Measurements from ENCODE around the gene LALBA.
"Not testable (repeated sequence)": the region's sequence is repeated elsewhere in the genome, so short reads cannot be mapped to it uniquely, and the experiment has no call there.

LALBA gene

GRCh38 chr12:48572326-48572725 is 2.5 kb upstream of the LALBA start:
- TF ChIP-seq CTCF (IDR thresholded peaks at IDR 0.05; ENCODE audit: low read depth, low read length, missing control alignments), result no peak
- H3K27ac ChIP-seq, result no peak overlapping the region
- in situ Hi-C loops (cut with HindIII; ENCODE audit: low pct_ligation_motif_present, low sequenced_read_pairs), result no loop called here
- H3K36me3 ChIP-seq (replicated peaks), result no peaks in the 10 kb centered on the region
- no peak for DNase-seq
- H3K27me3 ChIP-seq (replicated peaks), result no peaks in the 10 kb centered on the region
- H3K4me3 ChIP-seq (ENCODE audit: low read depth, low read length), result no peak overlapping the region

GRCh38 chr12:48567731-48568130 is 2.1 kb downstream of the LALBA start:
- Histone ChIP-seq H3K27ac (no peak overlapping the region), H3K36me3 (replicated peaks) (no peaks in the 10 kb centered on the region), H3K4me3 (ENCODE audit: low read depth, low read length) (no peak overlapping the region), H3K27me3 (replicated peaks) (no peaks in the 10 kb centered on the region)
- no peak for DNase-seq
- in situ Hi-C loops (cut with HindIII; ENCODE audit: low pct_ligation_motif_present, low sequenced_read_pairs), result no loop called here
- no peak for TF ChIP-seq CTCF (IDR thresholded peaks at IDR 0.05; ENCODE audit: low read depth, low read length, missing control alignments)

GRCh38 chr12:48557919-48558318 is 11.9 kb downstream of the LALBA start:
- H3K36me3 ChIP-seq (replicated peaks), result no peaks in the 10 kb centered on the region
- no peak for DNase-seq
- peaks cover 1% of the 10 kb centered on the region for H3K27me3 ChIP-seq (replicated peaks)
- in situ Hi-C loops (cut with HindIII; ENCODE audit: low pct_ligation_motif_present, low sequenced_read_pairs), result no loop called here
- no peak for TF ChIP-seq CTCF (IDR thresholded peaks at IDR 0.05; ENCODE audit: low read depth, low read length, missing control alignments)
- no peak overlapping the region for H3K27ac ChIP-seq
- H3K4me3 ChIP-seq (ENCODE audit: low read depth, low read length), result no peak overlapping the region

- DNase-seq, result no peak
- TF ChIP-seq CTCF (IDR thresholded peaks at IDR 0.05; ENCODE audit: low read depth, low read length, missing control alignments), result no peak
- Histone ChIP-seq H3K36me3 (replicated peaks) (no peaks in the 10 kb centered on the region), H3K27me3 (replicated peaks) (no peaks in the 10 kb centered on the region), H3K4me3 (ENCODE audit: low read depth, low read length) (no peak overlapping the region), H3K27ac (no peak overlapping the region)
- in situ Hi-C loops (cut with HindIII; ENCODE audit: low pct_ligation_motif_present, low sequenced_read_pairs), result no loop called here
Measured at GRCh38 chr12:48556631-48557030, 13.2 kb downstream of the LALBA start.

GRCh38 chr12:48553666-48554343 is 16.0 kb downstream of the LALBA start:
- H3K36me3 ChIP-seq (replicated peaks); H3K27ac ChIP-seq; in situ Hi-C loops (cut with HindIII; ENCODE audit: low pct_ligation_motif_present, low sequenced_read_pairs); H3K27me3 ChIP-seq (replicated peaks); DNase-seq; H3K4me3 ChIP-seq (ENCODE audit: low read depth, low read length): not testable (repeated sequence)

GRCh38 chr12:48551636-48552035 is 18.2 kb downstream of the LALBA start:
- DNase-seq; in situ Hi-C loops (cut with HindIII; ENCODE audit: low pct_ligation_motif_present, low sequenced_read_pairs); H3K36me3 ChIP-seq (replicated peaks); H3K27ac ChIP-seq; H3K4me3 ChIP-seq (ENCODE audit: low read depth, low read length); H3K27me3 ChIP-seq (replicated peaks): not testable (repeated sequence)

GRCh38 chr12:48547012-48547411 is 22.8 kb downstream of the LALBA start:
- in situ Hi-C loops (cut with HindIII; ENCODE audit: low pct_ligation_motif_present, low sequenced_read_pairs); H3K27me3 ChIP-seq (replicated peaks); H3K27ac ChIP-seq; H3K4me3 ChIP-seq (ENCODE audit: low read depth, low read length); DNase-seq; H3K36me3 ChIP-seq (replicated peaks): not testable (repeated sequence)
